Right lobe of liver (tissue), 4 donors: Measurements from ENCODE around the gene DUSP7.

Experiments
- POLR2A ChIP-seq: fragments of 450-650 bp; IDR thresholded peaks from one replicate; pipeline ENCODE4 v1.6.1; 2017; ENCODE audit warnings: antibody characterized with exemption, mild to moderate bottlenecking
- TF ChIP-seq, protein P1 (sequence below), 4 donors: fragments of 200-600 bp in 3 of 4; fragments of 450-650 bp in 1 of 4; IDR thresholded peaks; one replicate each; pipeline versions ENCODE4 v1.5.1 to v1.8.0; 2016 to 2022; ENCODE audit warnings: antibody characterized with exemption in 4 of 4, mild to moderate bottlenecking in 2 of 4
- donor health status: DM: no; HTN: no; CAD: no.
- donor health status: DM: no; HTN: no; CAD: no.
- donor health status: DM: no; HTN: yes; CAD: no.

DNA sequence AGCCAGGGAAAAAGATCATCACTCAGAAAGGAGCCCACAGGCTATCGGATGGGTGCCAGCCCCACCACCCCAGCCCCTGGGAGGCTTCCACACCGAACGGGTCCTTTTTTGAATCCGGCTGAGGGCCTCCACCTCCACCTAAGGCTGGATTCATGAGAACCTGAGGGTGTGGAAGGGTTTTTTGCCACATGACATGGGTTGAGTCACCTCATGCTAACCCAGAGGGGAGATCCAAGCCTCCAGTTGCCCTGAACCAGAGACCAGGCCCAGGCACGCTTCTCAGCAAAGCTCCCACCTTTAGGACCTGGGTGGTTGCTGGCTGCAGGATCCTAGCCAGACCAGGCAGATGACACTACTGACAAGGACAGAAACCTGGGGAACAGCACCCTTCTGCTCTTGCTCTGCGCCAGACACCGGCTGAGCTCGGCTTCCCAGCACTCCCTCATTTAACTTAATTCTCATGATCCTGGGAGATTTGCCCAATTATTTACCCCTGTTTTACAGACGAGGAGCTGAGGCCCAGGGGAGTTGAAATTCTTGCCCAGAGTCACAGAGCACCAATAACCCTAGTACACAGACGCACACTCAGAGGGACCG, 25.6 kb downstream of the DUSP7 start:
- TF ChIP-seq POLR2A = no peak
- TF ChIP-seq, protein P1, sequence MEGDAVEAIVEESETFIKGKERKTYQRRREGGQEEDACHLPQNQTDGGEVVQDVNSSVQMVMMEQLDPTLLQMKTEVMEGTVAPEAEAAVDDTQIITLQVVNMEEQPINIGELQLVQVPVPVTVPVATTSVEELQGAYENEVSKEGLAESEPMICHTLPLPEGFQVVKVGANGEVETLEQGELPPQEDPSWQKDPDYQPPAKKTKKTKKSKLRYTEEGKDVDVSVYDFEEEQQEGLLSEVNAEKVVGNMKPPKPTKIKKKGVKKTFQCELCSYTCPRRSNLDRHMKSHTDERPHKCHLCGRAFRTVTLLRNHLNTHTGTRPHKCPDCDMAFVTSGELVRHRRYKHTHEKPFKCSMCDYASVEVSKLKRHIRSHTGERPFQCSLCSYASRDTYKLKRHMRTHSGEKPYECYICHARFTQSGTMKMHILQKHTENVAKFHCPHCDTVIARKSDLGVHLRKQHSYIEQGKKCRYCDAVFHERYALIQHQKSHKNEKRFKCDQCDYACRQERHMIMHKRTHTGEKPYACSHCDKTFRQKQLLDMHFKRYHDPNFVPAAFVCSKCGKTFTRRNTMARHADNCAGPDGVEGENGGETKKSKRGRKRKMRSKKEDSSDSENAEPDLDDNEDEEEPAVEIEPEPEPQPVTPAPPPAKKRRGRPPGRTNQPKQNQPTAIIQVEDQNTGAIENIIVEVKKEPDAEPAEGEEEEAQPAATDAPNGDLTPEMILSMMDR (IDR thresholded peaks at IDR 0.05) = no peak
